Stimulated activated CD8-positive, alpha-beta memory T cell treated with anti-CD3 and anti-CD28 coated beads, Interleukin-2, amount 100 ng/mL, for 1 hour (primary cell): Measurements from ENCODE around the gene STOX1.
"Not testable (repeated sequence)": the region's sequence is repeated elsewhere in the genome, so short reads cannot be mapped to it uniquely, and the experiment has no call there.

Experiments
- DNase-seq, 2 donors: peaks; one replicate each; pipeline ENCODE4 v3.0.0-alpha.2; 2020; ENCODE audit warnings: low read depth in 2 of 2

The STOX1 gene

GRCh38 chr10:68829952-68830351, 2.6 kb downstream of the STOX1 start:
- no peak for DNase-seq

- no peak for DNase-seq
These were observed 4.7 kb downstream of the STOX1 start for GRCh38 chr10:68831961-68832455.

- no peak for DNase-seq
These were observed 5.3 kb downstream of the STOX1 start for GRCh38 chr10:68832601-68833000.

DNA sequence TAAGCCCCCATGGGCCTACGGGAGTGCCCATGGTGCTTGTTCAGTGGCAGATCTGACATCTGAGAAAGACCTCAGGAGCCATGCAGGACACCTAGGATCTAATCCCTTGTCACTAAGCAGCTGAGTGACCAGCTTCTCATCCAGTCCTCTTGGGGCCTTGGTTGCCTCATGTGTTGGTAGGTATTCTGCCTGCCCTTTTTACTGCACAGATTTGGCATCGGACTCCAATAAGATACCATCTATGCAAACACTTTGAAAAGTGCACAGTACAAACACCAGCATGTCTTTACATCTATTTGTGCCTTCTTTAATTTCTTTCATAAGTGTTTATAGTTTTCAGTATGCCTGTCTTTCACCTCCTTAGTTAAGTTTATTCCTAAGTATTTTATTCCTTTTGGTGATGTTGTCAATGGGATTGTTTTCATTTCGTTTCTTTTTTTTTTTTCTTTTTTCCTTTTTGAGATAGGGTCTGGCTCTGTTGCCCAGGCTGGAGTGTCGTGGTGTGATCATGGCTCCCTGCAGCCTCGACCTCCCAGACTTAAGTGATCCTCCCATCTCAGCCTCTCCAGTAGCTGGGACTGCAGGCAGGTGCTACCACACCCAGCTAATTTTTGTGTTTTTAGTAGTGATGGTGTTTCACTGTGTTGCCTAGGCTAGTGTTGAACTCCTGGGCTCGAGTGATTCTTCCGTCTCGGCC, 10.4 kb downstream of the STOX1 start:
- no peak for DNase-seq

DNA sequence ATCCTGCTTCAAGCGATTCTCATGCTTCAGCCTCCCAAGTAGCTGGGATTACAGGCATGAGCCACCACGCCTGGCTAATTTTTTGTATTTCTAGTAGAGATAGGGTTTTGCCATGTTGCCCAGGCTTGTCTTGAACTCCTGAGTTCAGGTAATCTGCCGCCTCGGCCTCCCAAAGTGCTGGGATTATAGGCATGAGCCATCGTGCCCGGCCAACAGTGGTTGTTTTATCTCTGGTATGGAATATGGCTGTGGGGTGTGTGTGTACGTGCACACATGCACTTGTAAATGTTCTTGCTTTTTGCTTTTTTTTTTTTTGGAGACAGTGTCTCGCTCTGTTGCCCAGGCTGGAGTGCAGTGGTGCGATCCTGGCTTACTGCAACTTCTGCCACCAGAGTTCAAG, 13.3 kb downstream of the STOX1 start:
- not testable (repeated sequence) for DNase-seq

DNA sequence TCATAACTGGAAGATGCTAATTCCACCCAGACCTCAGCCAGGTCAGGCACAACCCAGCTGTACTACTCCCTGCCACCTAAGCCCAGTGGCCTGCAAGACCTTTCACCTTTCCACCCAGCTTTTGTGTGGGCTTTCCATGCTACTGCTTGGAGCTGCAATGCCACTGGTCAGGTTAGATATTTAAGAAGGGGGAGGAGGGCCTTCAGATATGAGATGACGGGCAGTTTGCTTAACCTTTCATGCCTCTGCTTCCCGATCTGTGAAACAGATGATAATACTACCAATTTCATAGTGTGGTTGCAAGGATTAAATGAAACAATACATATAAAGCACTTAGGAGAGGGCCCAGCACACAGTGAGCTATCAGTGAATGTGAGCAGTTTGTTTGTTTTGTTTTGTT, 20.9 kb downstream of the STOX1 start:
- DNase-seq = no peak

DNA sequence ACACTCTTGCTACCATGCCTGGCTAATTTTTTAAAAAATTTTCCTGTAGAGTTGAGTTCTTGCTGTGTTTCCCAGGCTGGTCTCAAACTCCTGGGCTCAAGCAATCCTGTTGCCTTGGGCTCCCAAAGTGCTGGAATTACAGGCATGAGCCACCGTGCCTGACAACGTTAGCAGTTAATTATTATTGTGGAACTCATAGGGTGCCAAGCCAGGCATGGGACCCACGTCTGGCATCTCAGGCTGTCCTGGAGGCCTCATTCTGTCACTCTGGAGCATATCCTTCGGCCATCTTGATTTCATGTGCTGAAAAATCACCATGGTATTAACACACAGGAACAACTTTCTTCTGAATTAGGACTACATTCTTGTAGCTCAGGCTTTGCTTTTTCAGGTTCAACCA, 21.5 kb downstream of the STOX1 start:
- no peak for DNase-seq

- DNase-seq = no peak
These were observed 29.0 kb downstream of the STOX1 start for GRCh38 chr10:68856352-68856751.

DNA sequence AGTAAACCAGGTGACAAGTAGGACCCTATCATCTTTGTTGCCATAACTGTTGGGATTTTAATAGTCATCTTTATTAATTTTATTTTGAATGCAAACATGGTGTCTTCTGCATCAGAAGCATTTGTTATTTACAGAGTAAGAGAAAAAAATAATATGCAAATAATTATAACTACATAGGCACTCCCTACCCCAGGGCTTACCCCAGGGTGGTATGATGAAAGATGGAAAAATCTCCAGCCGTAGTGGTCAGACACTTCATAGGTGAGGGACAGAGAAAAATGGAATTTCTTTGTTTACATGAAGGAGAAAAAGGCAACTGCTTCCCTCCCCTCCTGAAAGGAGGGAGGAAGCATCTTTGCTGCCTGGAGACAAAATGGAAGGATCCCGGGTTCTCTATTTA, 29.7 kb downstream of the STOX1 start:
- no peak for DNase-seq

- no peak for DNase-seq
These were observed 33.9 kb downstream of the STOX1 start for GRCh38 chr10:68861253-68861652.

DNA sequence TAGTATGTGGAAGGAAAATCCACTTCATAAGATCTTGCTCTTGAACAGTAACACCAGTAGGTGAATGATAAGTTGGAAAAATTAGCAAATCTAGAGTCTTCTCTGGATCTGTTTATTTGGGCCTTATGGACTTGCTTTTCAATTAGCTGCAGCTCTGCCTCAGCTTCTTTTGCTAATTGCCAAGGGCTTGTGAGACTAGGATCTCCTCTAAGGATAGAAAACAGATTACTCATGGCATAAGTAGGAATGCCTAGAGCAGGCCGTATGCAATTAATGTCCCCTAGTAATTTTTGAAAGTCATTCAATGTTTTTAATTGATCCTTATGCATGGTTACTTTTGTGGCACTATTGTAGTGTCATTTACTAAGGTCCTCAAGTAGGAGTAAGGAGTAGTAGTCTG, 37.3 kb downstream of the STOX1 start:
- DNase-seq = no peak

DNA sequence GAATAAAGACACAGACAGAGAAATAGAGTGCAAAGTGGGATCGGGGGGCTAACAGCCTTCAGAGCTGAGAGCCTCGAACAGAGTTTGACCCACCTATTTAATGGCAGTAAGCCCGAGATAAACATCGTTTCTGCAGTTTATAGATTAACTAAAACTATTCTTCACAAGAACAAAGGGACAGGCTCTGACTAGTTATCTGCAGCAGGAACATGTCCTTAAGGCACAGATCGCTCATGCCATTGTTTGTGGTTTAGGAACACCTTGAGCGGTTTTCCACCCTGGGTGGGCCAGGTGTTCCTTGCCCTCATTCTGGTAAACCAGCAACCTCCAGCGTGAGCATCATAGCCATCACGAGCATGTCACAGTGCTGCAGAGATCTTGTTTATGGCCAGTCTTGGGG, 40.8 kb downstream of the STOX1 start:
- DNase-seq = not testable (repeated sequence)

- no peak for DNase-seq
These were observed 42.3 kb downstream of the STOX1 start for GRCh38 chr10:68869623-68870022.

GRCh38 chr10:68870061-68870460, 42.7 kb downstream of the STOX1 start:
- DNase-seq = no peak

GRCh38 chr10:68870545-68871104, 43.3 kb downstream of the STOX1 start:
- DNase-seq = no peak

GRCh38 chr10:68871105-68871711, 43.9 kb downstream of the STOX1 start:
- no peak for DNase-seq

DNA sequence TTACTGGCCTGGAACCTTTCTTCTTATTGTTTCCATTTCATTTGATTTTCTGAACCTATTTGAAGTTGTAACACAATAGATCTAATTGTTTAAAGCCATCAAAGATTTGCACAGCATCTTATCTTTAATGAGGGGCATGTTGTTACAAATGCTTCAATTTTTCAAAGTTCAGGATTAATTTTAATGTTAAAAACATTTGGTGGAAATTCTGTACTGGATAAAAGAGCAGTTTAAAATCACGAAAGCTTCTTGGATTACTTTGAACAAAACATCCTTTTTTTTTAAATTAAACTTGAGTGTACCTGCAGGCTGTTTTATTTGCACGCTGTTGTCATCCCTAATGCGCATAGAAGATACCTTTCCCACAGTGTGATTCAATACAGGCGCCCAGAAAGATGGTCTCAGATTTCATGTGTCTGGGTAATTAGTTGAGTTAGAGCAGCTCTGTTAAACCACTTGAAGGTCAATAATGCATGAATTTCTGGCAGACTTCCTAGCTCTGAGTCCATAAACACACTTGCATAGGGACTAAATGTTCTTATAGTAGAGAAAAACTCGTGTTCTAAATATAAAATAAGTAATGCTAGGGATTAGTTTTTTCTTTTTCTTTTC, 44.5 kb downstream of the STOX1 start:
- no peak for DNase-seq

DNA sequence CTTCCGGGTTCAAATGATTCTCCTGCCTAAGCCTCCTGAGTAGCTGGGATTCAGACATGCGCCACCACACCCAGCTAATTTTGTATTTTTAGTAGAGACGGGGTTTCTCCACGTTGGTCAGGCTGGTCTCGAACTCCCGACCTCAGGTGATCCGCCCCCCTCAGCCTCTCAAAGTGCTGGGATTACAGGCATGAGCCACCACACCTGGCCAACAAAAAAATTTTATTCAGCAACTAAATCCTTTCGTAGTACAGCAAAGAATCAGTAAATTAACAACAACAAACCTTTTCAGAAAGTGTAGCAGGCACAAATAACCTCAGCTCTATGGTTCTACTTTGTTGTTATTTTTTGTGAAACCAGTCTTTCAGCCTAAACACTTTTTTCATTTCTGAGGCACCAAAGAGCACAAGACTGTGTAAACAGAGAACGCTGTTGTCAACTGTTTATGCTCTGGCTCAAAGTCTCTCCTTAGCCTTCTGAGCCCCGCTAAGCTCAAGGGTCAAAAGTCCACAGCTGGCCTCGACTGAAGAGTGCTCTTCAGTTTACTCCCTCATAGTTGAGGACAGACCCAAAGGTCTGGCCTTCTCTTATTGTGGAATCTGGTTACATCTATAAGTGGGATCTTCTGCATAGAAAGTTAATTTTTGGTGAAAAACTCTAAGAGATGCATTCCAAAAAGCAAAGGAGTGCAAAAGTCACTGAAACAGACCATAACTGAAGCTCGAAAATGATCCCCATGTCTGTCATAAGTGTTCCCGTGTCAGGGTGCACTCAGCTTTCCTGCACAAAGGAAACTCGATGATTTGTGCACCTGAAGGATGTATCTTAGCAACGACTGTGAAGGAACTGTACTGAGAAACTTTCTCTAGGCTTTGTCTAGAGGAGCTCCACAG, 49.2 kb downstream of the STOX1 start:
- no peak for DNase-seq

DNA sequence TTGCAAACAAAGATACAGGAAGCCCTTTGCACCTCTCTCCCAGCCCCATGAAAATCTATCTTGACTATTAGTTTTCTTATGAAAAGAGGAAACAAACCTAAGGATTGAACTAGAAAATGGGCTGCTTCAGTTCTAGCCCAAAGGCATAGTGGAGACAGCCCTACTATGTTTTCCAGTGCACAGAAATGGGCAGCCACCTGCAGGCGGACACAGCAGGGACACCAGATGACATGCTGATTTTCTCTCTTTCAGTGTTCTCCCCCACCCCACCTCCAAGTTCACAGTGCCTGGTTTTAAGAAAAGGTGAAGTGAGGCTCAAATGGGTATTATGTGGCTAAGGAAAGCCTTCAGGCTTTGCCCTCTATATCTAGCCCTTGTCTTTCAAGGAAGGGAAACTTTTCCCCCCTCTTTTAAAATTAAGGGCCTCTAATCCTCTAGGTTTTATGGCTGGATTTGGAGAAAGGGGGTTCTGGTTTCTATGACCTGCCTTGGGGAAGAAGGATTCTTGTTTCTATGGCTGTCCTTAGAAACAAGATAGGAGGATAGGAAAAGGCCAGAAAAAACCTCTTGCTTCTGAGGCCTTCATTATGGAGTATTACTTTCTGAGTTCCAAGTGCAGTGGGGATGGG, 50.3 kb downstream of the STOX1 start:
- DNase-seq = no peak

DNA sequence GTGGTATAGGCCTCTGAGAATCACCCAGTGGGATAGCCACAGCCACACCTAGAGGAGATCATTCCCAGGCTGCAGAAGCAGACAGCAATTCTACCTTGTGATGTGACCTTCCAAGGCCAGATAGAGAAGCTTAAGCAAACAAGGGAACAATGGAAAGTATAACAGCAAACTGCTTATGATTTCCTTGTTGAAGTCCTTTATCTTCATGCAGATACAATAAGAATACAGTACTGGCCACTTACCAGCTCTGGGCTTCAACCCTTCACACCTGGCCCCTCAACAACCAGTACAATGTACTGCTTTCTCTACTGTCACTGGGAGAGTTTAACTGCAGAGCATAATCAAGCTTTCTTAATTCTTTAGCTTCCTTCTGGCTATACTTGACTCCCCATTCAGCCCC, 51.2 kb downstream of the STOX1 start:
- no peak for DNase-seq

- DNase-seq = no peak
These were observed 52.3 kb downstream of the STOX1 start for GRCh38 chr10:68879628-68880027.
